Activated CD4-positive, alpha-beta T cell treated with anti-CD3 and anti-CD28 coated beads for 36 hours (primary cell): ENCODE results near the gene ABCB4. TPM values are rescaled to one million over a fixed set of nuclear protein-coding genes. Genes with fewer than 3 reads are reported as not detected.

Source experiments
- ATAC-seq: fragments of 200-7000 bp; cut with Tn5 transposase; one replicate; pipeline ENCODE4 v1.10.0; 2021; ENCODE audit warnings: mild to moderate bottlenecking, moderate library complexity
- CTCF ChIA-PET: fragments of 350-600 bp; sonication (Branson Sonifier 250); formaldehyde crosslinking; loops from one replicate; lab custom pipeline; 2021; ENCODE audit warnings: antibody characterized with exemption; lab: Charles Lee
- POLR2A ChIA-PET: fragments of 350-600 bp; sonication (Branson Sonifier 250); formaldehyde crosslinking; loops from one replicate; lab custom pipeline; 2021; ENCODE audit warnings: antibody characterized with exemption, inconsistent platforms; lab: Charles Lee
- DNase-seq: peaks from one replicate; pipeline ENCODE4 v3.0.0-alpha.2; 2020
- H3K27ac Mint-ChIP-seq: one replicate; pipeline ENCODE4 v1.8.0; 2021; ENCODE audit warnings: mixed read lengths
- H3K27me3 Mint-ChIP-seq: one replicate; pipeline ENCODE4 v1.8.0; 2021; ENCODE audit warnings: mixed read lengths
- H3K36me3 Mint-ChIP-seq: one replicate; pipeline ENCODE4 v1.8.0; 2021; ENCODE audit warnings: low read depth, mixed read lengths
- H3K4me1 Mint-ChIP-seq: one replicate; pipeline ENCODE4 v1.8.0; 2021; ENCODE audit warnings: mixed read lengths
- H3K4me3 Mint-ChIP-seq: one replicate; pipeline ENCODE4 v1.8.0; 2021; ENCODE audit warnings: mild to moderate bottlenecking, moderate library complexity, mixed read lengths
- H3K9me3 Mint-ChIP-seq: one replicate; pipeline ENCODE4 v1.8.0; 2021; ENCODE audit warnings: low read depth, mixed read lengths
- intact Hi-C, 2 experiments: fragments of 100-400 bp; cut with DNase I in 1 of 2; cut with micrococcal nuclease in 1 of 2; formaldehyde crosslinking; loops; one replicate each; pipeline versions ENCODE4 v1.14.2 to v1.15.1; 2022 to 2024; cut with DNase I, micrococcal nuclease
- total RNA-seq, 2 experiments: library from RNA; stranded (reverse); gene quantifications; one replicate each; pipeline ENCODE4 v1.2.3, GENCODE V29; 2021

The ABCB4 gene
- total RNA-seq, 2 experiments from 2014 or later, result 0.39 TPM; not detected in 1

DNA sequence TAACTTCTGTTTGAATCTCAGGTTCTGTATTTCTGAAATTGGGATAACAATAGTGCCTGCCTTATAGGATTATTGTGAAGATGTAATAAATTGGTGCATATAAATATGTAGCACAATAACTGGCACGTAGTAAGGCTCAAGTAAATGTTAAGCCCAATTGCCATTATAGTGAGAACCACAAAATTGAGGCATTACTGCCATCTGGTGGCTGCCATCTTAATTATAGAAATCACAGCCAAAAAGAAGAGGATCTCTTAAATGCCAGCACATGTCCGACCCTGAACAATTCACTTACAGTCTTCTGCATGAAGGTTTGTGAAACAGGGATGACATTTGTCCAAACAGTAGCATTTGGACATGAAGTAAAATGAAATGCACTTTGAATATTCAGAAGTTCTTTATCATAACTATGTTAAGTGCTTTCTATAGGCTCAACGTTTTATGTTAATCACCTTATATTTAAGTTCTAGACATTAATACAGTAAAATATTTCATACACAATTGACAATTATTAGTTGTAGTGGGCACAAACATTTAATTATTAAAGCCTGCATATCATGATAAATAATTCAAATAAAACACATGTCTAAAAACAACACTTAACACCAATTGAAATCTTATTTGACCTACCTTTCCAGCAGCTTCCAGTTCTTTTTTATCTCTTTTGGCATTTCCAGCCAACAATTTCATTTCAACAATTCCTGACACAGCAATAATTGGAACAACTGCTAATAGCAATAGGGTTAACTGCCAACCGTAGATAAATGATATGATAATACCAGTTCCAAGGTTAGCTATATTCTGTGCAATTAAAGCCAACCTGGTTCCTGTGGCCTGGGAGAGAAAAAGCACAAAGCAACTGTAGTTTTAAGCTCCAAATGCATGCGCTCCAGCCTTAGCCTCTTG lies 58.5 kb downstream of the ABCB4 start:
- Mint-ChIP-seq H3K4me3 (no peak overlapping the region), H3K27ac (no peak overlapping the region), H3K27me3 (no peaks in the 10 kb centered on the region), H3K4me1 (no peaks in the 10 kb centered on the region), H3K9me3 (no peaks in the 10 kb centered on the region), H3K36me3 (no peaks in the 10 kb centered on the region)
- DNase-seq, result peak; percentile 79
- intact Hi-C loops, result loop anchor here (1.0 to 5.0 kb wide), 5 partner anchors 105 to 502 kb away; no protein-coding TSS in a partner anchor
- POLR2A ChIA-PET, result no interaction called here
- peak; percentile 64 for ATAC-seq
- CTCF ChIA-PET, result interaction anchor here (0.7 to 8.2 kb wide), 31 partner anchors 11 to 500 kb away, joined by 3 to 182 read pairs (median 4); no protein-coding TSS in a partner anchor

DNA sequence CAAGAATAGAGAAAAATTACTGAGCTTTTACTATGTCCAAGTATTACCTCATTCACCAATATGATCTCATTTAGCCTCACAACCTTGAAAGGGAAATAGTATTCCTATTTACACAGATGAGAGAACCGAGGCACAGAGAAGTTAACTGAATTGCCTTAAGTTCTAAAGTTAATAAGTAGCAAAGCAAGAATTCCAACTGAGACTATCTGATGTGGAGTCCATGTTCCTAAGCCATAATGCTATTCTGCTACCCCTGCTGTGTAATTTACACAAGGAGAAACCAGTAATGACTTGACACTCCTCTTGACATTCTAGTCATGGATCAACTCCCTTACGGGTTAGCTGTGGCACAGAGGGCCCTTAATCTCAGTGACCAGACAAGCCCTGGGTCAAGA lies 60.7 kb downstream of the ABCB4 start:
- H3K36me3 Mint-ChIP-seq, result no peaks in the 10 kb centered on the region
- intact Hi-C loops, result loop anchor here (5.0 kb wide), 2 partner anchors 473 to 487 kb away; no protein-coding TSS in a partner anchor
- DNase-seq (no peak), ATAC-seq (no peak)
- CTCF ChIA-PET, result interaction anchor here (0.7 to 8.2 kb wide), 10 partner anchors 9 to 107 kb away, joined by 3 to 182 read pairs (median 5); no protein-coding TSS in a partner anchor
- H3K27me3 Mint-ChIP-seq, result no peaks in the 10 kb centered on the region
- H3K4me3 Mint-ChIP-seq, result no peak overlapping the region
- H3K27ac Mint-ChIP-seq, result no peak overlapping the region
- H3K9me3 Mint-ChIP-seq, result no peaks in the 10 kb centered on the region
- POLR2A ChIA-PET, result no interaction called here
- H3K4me1 Mint-ChIP-seq, result no peaks in the 10 kb centered on the region

DNA sequence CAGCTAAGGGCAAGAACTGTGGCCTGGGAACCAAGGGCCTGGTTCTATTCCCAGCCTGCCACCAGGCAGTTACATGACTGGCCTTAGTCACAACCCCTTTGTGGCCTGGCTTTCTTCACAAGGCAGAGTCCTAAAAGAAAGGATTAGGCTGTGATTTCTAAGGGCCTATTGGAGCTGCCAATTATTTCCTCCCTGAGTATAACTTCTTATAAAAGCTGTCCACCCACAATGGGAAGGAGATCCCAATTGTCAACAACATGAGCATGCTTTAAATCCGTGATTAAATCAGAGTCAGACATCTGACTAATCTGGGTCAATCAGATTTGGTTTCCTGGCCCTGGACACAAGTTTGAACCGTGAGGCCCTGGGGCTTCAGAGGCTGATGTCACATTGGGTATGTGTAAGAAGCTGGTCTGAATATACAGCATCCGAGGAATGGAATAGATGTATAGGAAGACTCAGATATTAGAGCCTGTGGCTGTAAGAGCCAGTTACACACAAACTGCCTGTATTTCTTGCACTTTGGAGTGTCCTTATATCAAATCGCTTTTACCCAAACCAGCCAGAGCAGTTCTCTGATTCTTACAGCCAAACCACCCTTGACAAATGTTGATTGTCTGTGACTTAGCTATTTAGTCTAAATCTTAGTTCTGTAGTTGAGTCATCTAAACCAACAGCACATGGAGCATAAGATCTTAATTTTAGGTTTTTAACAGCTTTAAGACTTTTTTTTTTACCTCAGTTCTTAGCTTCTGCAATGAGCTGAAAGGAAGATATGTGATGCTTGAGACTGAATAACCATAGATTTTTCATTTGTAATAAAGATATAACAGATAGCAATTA lies 61.3 kb downstream of the ABCB4 start:
- intact Hi-C loops, result no loop called here
- ATAC-seq, result peak; percentile 9
- no peaks in the 10 kb centered on the region for H3K9me3 Mint-ChIP-seq

DNA sequence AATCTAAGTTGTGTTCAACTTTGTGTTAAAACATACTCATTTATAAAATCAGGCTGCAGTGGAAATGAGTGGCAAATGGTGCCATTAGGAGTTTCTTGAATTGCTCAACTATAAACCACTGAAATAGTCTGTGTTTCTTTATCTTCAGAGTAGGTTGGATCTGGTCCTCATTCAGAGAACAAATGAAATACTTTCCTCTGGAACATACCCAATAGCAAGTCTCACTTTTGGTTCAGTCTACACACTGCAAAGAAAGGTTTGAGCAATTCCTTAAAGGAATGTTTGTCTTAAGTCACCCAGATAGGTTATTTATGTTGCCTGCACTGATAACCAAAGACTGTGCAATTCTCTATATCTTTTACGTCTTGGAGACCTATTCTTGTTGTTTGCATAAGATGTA lies 62.5 kb downstream of the ABCB4 start:
- POLR2A ChIA-PET, result no interaction called here
- ATAC-seq, result no peak

More for the DNA sequence above, 61.3 kb downstream of the ABCB4 start:
- POLR2A ChIA-PET, result no interaction called here
- H3K27me3 Mint-ChIP-seq, result no peaks in the 10 kb centered on the region
- H3K4me3 Mint-ChIP-seq, result no peak overlapping the region
- H3K27ac Mint-ChIP-seq, result no peak overlapping the region
- DNase-seq, result no peak
- CTCF ChIA-PET, result interaction anchor here (0.7 to 8.2 kb wide), 7 partner anchors 10 to 107 kb away, joined by 3 to 182 read pairs (median 5); no protein-coding TSS in a partner anchor
- no peaks in the 10 kb centered on the region for H3K4me1 Mint-ChIP-seq
- no peaks in the 10 kb centered on the region for H3K36me3 Mint-ChIP-seq

DNA sequence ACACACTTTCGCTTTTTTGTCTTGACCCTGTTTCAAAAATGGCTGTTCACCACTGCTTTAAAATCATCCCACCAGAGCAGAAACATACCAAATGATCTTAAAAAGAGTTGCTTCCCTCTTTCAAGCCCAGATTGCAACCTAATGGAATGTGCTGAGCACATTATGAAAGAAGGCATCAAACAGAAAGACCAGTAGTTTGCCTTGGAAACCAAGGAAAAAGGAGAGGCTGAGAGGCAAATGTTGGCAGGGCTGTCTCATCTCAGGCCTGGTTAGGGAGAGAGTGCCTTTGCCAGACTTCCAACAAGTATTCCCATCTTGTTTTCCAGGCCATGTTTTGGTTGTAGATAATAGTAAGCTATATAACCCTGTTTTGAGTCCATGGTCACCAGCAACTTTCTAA lies 64.3 kb downstream of the ABCB4 start:
- DNase-seq, result no peak
- H3K27me3 Mint-ChIP-seq, result no peaks in the 10 kb centered on the region
- ChIA-PET POLR2A (interaction anchor here (0.6 kb wide), 1 partner anchor 12 kb away, joined by 3 read pairs; no protein-coding TSS in a partner anchor), CTCF (interaction anchor here (0.7 to 0.9 kb wide), 2 partner anchors 13 to 509 kb away, joined by 3 to 4 read pairs; no protein-coding TSS in a partner anchor)
- no peak for ATAC-seq
- no peak overlapping the region for H3K4me3 Mint-ChIP-seq
- no peaks in the 10 kb centered on the region for H3K4me1 Mint-ChIP-seq
- intact Hi-C loops, result no loop called here
- H3K36me3 Mint-ChIP-seq, result no peaks in the 10 kb centered on the region
- H3K27ac Mint-ChIP-seq, result no peak overlapping the region
- H3K9me3 Mint-ChIP-seq, result no peaks in the 10 kb centered on the region

More for the DNA sequence above, 62.5 kb downstream of the ABCB4 start:
- intact Hi-C loops, result no loop called here
- no peaks in the 10 kb centered on the region for H3K9me3 Mint-ChIP-seq
- no peaks in the 10 kb centered on the region for H3K27me3 Mint-ChIP-seq
- CTCF ChIA-PET, result interaction anchor here (0.6 to 8.2 kb wide), 5 partner anchors 97 to 511 kb away, joined by 3 to 182 read pairs (median 3); no protein-coding TSS in a partner anchor
- no peaks in the 10 kb centered on the region for H3K4me1 Mint-ChIP-seq
- no peaks in the 10 kb centered on the region for H3K36me3 Mint-ChIP-seq
- H3K27ac Mint-ChIP-seq, result no peak overlapping the region
- DNase-seq, result no peak
- H3K4me3 Mint-ChIP-seq, result no peak overlapping the region

DNA sequence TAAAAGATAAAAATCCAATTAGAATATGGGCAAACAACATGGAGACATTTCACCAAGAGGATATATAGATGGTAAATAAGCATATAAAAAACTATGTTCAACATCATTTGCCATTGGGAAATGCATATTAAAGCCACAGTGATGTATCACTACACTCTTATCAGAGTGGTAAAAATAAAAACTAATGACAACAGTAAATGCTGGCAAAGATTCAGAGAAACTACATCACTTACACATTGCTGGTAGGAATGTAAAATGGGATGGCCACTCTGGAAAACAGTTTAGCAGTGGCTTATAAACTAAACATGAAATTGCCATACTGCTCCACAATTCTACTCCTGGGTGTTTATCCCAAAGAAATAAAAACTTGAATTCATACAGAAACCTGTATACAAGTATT lies 70.8 kb downstream of the ABCB4 start:
- POLR2A ChIA-PET, result no interaction called here
- Mint-ChIP-seq H3K4me3 (no peak overlapping the region), H3K27me3 (no peaks in the 10 kb centered on the region), H3K9me3 (no peaks in the 10 kb centered on the region), H3K27ac (no peak overlapping the region), H3K4me1 (no peaks in the 10 kb centered on the region), H3K36me3 (no peaks in the 10 kb centered on the region)
- no peak for ATAC-seq
- intact Hi-C loops, result no loop called here
- DNase-seq, result no peak
- CTCF ChIA-PET, result interaction anchor here (0.9 to 7.7 kb wide), 2 partner anchors 9 to 13 kb away, joined by 5 to 50 read pairs; no protein-coding TSS in a partner anchor

DNA sequence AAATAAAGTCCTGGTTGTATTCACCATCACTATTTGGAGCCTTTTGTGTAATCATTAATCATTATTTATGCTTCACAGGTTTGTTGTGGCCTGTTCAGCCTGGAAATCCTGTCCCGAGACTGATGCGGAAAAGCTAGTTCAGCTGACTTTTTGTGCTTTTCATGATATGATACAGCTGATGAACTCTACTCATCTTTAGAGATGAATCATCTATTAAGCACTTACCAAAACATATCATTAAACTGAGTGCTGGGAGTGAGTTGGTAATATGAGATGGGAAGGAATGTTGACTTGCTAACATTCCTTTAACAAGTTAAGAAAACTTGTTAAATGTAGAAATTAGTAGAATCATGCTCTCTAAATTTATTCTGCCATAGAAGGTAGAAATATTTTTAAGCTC lies 77.0 kb downstream of the ABCB4 start:
- peaks cover 14% of the 10 kb centered on the region for H3K36me3 Mint-ChIP-seq
- H3K4me3 Mint-ChIP-seq, result no peak overlapping the region
- ChIA-PET CTCF (interaction anchor here (1.1 to 1.7 kb wide), 6 partner anchors 13 to 86 kb away, joined by 3 to 6 read pairs (median 4); no protein-coding TSS in a partner anchor), POLR2A (no interaction called here)
- no peaks in the 10 kb centered on the region for H3K27me3 Mint-ChIP-seq
- no peaks in the 10 kb centered on the region for H3K4me1 Mint-ChIP-seq
- ATAC-seq (no peak), DNase-seq (no peak)
- intact Hi-C loops, result no loop called here
- no peaks in the 10 kb centered on the region for H3K9me3 Mint-ChIP-seq
- no peak overlapping the region for H3K27ac Mint-ChIP-seq

DNA sequence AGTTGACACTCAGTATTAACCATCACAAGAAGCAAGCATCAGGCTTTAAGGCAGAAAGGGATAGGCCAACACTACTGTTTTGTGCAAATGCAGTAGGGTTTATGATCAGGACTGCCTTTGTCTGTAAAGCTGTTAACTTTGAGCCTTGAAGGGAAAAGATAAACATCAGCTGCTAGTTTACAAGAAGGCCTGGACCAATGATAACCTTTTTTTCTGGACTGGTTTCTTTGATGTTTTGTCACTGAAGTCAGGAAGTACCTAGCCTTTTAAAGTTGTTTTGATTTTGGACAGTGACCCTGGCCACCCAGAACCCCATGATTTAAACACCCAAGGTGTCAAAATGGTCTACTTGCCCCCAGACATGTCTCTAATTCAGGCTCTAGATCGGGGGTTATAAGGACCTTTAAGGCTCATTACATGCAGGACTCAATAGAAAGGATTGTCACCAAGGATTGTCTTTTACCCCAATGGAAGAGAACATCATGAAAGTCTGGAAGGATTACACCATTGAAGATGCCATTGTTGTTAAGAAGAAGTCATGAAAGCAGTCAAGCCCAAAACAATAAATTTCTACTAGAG lies 79.9 kb downstream of the ABCB4 start:
- Mint-ChIP-seq H3K27me3 (no peaks in the 10 kb centered on the region), H3K9me3 (no peaks in the 10 kb centered on the region), H3K27ac (no peak overlapping the region), H3K4me1 (no peaks in the 10 kb centered on the region), H3K36me3 (peaks cover 25% of the 10 kb centered on the region), H3K4me3 (no peak overlapping the region)
- DNase-seq (no peak), ATAC-seq (no peak)
- ChIA-PET POLR2A (no interaction called here), CTCF (no interaction called here)
- intact Hi-C loops, result no loop called here

DNA sequence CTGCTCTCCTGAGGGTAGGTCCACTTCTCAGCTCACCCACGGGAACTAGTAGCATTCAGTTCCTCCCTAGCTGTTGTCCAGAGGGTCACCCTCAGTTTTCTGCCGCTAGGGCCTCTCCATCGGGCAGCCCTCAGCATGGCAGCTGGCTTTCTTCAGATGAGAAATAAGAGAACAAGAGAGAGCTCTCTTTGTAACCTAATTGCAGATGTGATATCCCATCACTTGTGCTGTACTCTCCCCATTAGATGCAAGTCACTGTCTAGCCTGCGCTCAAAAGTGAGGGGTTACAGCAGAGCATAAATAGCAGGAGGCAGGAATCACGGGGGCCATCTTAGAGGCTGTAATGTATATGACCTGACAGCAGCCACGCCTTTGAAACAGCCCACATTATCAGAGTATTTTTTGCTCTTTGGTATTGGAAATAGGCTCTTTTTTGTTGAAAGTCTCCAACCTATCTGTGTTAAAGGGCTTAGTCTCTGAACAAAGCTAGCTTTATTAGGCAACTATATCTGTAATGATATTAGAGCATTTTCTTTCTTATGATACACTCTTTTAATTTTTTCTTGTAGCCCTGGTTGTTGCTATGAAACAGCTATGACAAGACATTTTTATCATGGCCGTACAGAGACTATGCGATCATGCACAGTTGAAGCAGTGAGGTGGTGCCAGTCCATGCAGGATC lies 84.3 kb downstream of the ABCB4 start:
- no peak overlapping the region for H3K27ac Mint-ChIP-seq
- no peak for ATAC-seq
- no peaks in the 10 kb centered on the region for H3K27me3 Mint-ChIP-seq
- CTCF ChIA-PET, result interaction anchor here (1.0 kb wide), 1 partner anchor 19 kb away, joined by 3 read pairs; no protein-coding TSS in a partner anchor
- no peak for DNase-seq
- no peaks in the 10 kb centered on the region for H3K4me1 Mint-ChIP-seq
- POLR2A ChIA-PET, result no interaction called here
- peaks cover 2% of the 10 kb centered on the region for H3K9me3 Mint-ChIP-seq
- intact Hi-C loops, result no loop called here
- H3K4me3 Mint-ChIP-seq, result no peak overlapping the region
- H3K36me3 Mint-ChIP-seq, result peaks cover 46% of the 10 kb centered on the region

DNA sequence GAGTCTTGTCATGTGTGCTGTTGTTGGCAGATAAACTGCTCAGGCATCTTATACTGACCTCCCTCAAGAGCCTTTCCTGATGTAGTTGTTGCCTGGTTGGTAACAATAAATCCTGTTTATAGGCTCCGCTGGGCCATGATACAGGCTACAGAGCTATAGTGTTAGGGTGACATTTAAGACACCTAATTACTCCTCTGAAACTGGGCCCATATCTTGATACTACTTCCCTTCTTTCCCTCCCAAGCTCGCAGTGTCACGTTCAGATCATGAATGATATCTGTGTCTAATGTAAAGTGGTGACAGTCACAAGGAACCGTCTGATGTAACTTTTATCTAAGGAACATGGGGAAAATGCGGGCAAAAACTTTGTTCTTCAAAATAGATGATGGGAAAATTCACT lies 94.6 kb downstream of the ABCB4 start:
- ATAC-seq (no peak), DNase-seq (no peak)
- POLR2A ChIA-PET, result no interaction called here
- H3K27me3 Mint-ChIP-seq, result no peaks in the 10 kb centered on the region
- no peak overlapping the region for H3K27ac Mint-ChIP-seq
- peaks cover 29% of the 10 kb centered on the region for H3K36me3 Mint-ChIP-seq
- no peaks in the 10 kb centered on the region for H3K9me3 Mint-ChIP-seq
- no peak overlapping the region for H3K4me3 Mint-ChIP-seq
- CTCF ChIA-PET, result no interaction called here
- H3K4me1 Mint-ChIP-seq, result no peaks in the 10 kb centered on the region
- intact Hi-C loops, result no loop called here
